Esophagus muscularis mucosa (tissue), 4 donors: Measurements from ENCODE around the gene MCM10.

Experiments
- EP300 ChIP-seq: sonication (generic); formaldehyde crosslinking; IDR thresholded peaks from one replicate; pipeline ENCODE4 v1.6.1; 2017; ENCODE audit warnings: antibody characterized with exemption
- POLR2A ChIP-seq: fragments of 450-650 bp; IDR thresholded peaks from one replicate; pipeline ENCODE4 v1.6.1; 2017; ENCODE audit warnings: antibody characterized with exemption, moderate library complexity, mild to moderate bottlenecking, low read depth
- TF ChIP-seq, protein P1 (sequence below), 3 experiments: fragments of 200-600 bp in 2 of 3; fragments of 450-650 bp in 1 of 3; sonication (generic) in 2 of 3; IDR thresholded peaks; one replicate each; pipeline ENCODE4 v1.5.1; 2017 to 2019; ENCODE audit warnings: antibody characterized with exemption in 3 of 3, mild to moderate bottlenecking in 2 of 3, moderate library complexity in 1 of 3

DNA sequence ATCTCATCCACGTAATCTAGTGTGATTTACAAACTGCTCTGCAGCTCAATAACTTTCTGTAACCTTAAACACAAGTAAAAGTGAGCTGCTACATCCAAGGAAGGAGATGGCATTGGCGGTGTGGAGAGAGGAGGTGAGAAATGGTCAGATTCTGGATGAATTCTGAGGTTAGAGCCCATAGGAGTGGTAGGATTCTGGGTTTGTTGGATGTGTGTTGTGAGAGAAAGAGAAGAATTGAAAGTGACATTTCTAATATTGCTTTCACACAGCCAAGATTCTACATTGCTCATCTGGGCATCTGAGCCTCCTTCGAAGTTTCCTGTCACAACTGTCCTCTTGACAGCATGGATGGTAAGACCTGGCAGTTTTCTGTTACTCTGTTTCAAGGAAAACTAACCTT lies 2.5 kb downstream of the MCM10 start:
- TF ChIP-seq, protein P1, sequence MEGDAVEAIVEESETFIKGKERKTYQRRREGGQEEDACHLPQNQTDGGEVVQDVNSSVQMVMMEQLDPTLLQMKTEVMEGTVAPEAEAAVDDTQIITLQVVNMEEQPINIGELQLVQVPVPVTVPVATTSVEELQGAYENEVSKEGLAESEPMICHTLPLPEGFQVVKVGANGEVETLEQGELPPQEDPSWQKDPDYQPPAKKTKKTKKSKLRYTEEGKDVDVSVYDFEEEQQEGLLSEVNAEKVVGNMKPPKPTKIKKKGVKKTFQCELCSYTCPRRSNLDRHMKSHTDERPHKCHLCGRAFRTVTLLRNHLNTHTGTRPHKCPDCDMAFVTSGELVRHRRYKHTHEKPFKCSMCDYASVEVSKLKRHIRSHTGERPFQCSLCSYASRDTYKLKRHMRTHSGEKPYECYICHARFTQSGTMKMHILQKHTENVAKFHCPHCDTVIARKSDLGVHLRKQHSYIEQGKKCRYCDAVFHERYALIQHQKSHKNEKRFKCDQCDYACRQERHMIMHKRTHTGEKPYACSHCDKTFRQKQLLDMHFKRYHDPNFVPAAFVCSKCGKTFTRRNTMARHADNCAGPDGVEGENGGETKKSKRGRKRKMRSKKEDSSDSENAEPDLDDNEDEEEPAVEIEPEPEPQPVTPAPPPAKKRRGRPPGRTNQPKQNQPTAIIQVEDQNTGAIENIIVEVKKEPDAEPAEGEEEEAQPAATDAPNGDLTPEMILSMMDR (IDR thresholded peaks at IDR 0.05): no peak
- TF ChIP-seq POLR2A (no peak), EP300 (no peak)
